HG02973 (cell line): Measurements from ENCODE around the gene MAPRE3.

Source experiments
- ATAC-seq: cut with Tn5 transposase; IDR thresholded peaks from one replicate; pipeline ENCODE4 v1.9.1; 2021; ENCODE audit warnings: moderate library complexity; ENCODE audit not compliant: unreplicated experiment

MAPRE3 gene

GRCh38 chr2:27010139-27010538, 39.7 kb downstream of the MAPRE3 start:
- no peak for ATAC-seq

DNA sequence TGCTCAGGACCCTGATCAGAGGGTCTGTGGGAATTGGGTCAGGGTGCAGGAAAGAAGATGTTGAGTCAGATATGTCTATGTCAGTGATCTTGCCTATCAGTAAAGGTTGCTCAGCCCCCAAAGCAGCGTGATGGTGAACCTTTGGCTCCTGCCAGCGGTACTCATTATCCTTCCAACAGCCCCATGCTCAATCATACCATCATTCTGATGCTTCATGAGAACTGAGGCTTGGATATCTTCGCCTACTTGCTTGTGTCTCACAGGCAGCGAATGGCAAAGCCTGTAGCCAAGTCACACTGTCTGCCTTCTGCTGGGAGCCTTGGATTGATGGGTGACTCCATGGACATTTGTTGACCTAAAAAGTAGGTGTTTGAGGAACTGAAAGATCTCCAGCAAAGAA, 43.3 kb downstream of the MAPRE3 start:
- no peak for ATAC-seq

GRCh38 chr2:27014771-27015433, 44.5 kb downstream of the MAPRE3 start:
- no peak for ATAC-seq

DNA sequence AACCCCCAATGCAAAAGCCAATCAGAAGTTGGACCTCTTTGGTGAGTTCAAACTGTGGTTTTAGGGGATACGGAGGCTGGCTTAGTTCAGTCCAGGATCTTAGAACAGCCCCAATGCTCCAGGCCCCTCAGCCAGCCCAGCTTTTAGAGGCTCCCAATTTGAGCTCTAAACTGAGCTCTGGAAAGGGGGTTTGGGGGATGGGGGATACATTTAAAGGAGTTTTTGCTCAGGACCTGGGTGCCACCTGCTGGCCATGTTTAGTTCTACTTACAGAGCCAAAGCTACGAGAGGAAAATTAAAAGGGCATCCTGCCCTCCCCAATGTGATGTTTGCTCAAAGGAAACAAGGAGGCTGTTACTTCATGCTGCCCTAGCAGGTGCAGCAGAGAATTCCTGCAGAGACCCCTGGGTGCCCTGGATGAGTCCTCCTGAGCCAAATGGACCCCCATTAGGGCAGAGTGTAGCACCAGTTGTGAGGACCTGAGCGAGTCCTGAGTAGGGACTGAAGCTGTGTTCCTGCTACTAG, 46.4 kb downstream of the MAPRE3 start:
- ATAC-seq: no peak

- ATAC-seq: no peak
These were observed 47.7 kb downstream of the MAPRE3 start for GRCh38 chr2:27018142-27018541.

DNA sequence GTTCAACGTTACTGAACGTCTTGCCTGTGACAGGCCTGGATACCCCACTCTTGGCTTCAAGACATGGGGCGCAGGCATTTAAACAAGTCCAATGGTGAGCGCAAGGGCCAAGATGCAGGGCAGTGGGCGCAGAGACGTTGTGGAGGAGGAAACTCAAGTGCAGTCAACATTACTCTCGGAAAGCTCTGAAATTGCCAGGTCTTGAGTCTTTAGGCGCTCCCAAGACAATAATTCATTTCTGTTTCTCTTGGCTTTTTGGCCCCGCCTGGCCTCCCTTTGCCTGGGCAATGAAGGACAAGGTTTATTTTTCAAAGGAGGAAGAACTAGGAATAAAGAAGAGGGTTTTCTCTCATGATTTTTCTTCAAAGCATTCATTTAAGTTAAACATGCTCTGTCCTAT, 49.0 kb downstream of the MAPRE3 start:
- no peak for ATAC-seq

DNA sequence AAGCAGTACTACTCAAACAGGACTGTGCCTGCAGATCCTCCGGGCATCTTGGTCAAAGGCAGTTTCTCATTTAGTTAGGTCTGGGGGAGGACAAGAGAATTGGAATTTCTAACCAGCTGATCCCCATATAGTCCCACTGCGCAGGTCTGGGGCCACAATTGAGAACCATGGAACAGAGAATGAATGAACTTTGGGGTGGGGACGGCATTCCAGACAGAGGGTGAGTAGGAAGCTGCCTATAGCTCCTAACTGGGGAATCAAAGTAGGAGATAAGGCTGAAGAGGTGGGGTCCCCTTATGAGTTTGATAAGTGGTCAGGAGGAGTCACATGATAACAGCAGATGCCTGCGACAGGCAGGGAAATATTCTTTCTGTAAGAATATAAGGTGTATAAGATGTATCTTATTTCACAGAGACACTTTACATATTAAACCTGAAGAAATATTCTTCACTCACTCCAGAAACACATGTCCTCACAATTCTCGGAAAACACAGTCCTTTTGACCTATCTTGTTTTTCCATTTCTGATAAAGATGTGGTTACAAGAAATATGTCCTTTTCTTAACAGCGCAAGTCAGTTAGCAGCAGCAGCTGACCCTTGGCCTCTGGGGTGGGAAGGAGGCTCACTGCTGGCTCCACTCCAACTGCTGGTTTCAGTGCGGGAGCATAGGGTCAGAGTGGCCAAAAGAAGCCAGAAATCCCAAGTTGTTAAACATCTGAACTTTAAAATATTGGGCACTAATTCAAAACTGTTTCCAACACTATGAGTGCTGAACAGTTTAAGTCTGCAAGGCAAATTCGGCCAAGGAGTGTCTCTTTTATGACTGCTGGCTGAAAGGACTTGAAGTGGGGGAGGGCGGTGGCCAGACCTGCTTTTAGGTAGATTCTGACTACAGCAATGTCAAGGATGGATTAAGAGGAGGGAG, 49.8 kb downstream of the MAPRE3 start:
- ATAC-seq: no peak

DNA sequence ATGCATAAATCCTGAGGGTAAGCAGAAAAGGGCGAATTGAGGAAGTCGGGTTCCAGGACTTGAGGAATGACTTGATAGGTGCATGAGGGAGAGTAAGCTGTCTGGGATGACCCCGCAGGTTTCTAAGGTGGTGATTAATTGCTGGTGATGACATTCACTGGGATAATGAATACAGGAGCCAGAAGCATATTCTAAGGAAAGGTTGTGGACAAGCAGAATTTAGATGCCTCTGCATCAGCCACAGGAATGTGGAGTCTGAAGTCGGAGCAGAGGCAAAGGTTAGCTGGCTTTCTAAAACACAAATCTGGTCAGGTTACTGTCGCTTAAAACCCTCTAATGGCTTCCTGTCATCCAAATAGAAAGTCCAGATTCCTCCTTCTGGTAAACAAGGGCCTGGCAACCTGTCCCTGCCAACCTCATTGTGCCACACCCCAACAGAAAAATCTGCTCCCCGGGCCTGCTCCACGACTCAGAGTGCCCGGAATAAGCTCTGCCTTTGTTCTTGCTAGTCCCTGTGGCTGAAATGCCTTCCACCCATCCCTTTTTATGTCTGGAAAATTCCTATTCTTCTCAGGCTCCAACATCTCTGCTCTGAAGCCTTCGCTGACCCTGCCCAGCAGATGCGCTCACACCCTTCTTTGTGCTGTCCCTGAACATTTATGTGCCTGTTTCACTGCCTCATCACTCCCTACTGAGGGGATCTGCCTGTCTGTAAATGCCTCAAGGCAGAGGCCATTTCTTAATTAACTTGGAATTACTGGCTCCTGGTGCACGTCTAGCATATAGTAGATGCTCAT, 51.0 kb downstream of the MAPRE3 start:
- no peak for ATAC-seq

- no peak for ATAC-seq
These were observed 53.3 kb downstream of the MAPRE3 start for GRCh38 chr2:27023740-27024139.

DNA sequence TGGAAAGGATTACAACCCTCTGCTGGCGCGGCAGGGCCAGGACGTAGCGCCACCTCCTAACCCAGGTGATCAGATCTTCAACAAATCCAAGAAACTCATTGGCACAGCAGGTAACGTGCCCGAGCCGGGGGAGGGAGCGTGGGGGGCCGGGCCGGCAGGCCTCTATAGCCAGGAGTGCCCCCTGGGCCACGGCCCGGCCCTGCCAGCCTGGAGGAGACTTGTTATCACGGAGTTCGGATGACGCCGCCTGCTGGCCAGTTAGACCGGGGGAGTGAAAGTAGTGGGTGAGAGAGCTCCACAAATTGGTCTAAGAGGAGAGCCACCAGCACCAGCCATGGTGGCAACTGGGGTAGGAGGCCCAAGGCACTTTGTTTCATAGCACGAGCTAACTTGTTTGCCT, 53.8 kb downstream of the MAPRE3 start:
- no peak for ATAC-seq

GRCh38 chr2:27024812-27025211, 54.4 kb downstream of the MAPRE3 start:
- ATAC-seq: no peak

DNA sequence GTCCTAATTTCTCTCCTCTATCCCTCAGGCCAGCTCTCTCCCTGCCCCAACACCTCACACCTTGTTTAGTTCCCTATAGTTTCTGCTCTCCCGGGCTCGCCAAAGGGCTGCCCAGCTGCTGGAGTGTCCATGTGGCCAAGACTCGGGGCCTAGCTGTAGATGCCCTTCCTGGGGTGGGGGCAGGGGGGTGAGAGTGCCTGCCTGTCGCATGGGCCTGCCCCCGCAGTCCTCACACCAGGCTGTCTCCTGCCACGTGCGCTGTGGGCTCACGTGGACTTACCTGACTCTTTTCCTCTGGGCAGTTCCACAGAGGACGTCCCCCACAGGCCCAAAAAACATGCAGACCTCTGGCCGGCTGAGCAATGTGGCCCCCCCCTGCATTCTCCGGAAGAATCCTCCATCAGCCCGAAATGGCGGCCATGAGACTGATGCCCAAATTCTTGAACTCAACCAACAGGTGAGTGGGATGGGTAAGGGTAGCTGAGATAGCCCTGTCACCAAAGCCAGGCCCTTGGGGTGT, 54.9 kb downstream of the MAPRE3 start:
- ATAC-seq: no peak

GRCh38 chr2:27025861-27026851, 55.7 kb downstream of the MAPRE3 start:
- no peak for ATAC-seq

DNA sequence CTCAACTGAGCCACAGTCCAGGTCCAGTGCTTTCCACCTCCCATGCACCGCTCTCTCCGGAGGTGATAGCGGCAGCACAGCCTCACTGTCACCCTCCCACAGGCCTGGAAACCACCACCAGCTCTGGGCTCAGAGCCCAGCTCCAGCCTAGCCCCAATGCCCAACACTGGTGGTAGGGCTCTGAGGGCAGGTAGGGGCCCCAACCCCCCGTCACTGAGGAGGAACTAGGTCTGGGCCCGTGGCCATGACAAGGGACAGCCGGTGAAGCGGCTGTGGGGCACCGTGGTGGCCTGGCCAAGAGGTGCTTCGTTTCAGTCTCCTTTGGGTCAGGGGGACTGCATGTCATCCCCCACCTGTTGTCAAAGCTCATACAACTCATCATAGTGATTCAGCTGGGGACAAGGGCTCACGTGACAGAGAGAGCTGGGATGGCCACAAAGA, 56.8 kb downstream of the MAPRE3 start:
- no peak for ATAC-seq

DNA sequence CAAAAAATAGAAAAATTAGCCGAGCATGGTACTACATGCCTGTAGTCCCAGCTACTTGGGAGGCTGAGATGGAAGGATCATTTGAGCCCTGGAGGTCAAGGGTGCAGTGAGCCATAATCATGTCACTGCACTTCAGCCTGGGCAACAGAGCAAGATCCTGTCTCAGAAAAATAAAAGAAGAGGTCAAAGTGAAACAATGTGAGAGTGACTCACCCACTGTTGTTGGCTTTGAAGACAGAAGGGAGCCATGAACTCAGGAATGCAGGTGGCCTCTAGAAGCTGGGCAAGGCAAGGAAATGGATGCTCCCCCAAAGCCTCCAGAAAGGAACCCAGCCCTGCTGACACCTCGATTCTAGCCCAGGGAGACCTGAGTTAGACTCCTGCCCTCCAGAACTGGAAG, 58.6 kb downstream of the MAPRE3 start:
- no peak for ATAC-seq

GRCh38 chr2:27032495-27033252, 62.2 kb downstream of the MAPRE3 start, which contains the start of gene TMEM214:
TMEM214 (plus strand) TSS chr2:27032965; CDS start chr2:27033016, 51 bp downstream.
- peak; percentile 91 for ATAC-seq

GRCh38 chr2:27033253-27033852, 62.9 kb downstream of the MAPRE3 start:
- no peak for ATAC-seq

- no peak for ATAC-seq
These were observed 67.6 kb downstream of the MAPRE3 start for GRCh38 chr2:27038012-27038411.
